Central memory CD4-positive, alpha-beta T cell (primary cell): ENCODE measurements around the gene UQCRC2.
"Not testable (repeated sequence)": the region's sequence is repeated elsewhere in the genome, so short reads cannot be mapped to it uniquely, and the experiment has no call there.

ENCODE experiments used
- DNase-seq: peaks from one replicate; pipeline ENCODE4 v3.0.0; 2022

Gene UQCRC2

GRCh38 chr16:21984062-21984461, 30.9 kb downstream of the UQCRC2 start:
- no peak for DNase-seq

GRCh38 chr16:21985524-21985923, 32.4 kb downstream of the UQCRC2 start:
- DNase-seq = no peak

- no peak for DNase-seq
These were observed 33.6 kb downstream of the UQCRC2 start for GRCh38 chr16:21986692-21987246.

- DNase-seq = no peak
These were observed 34.3 kb downstream of the UQCRC2 start for GRCh38 chr16:21987498-21987897.

- DNase-seq = no peak
These were observed 36.0 kb downstream of the UQCRC2 start for GRCh38 chr16:21989133-21989532.

GRCh38 chr16:21989751-21990150, 36.6 kb downstream of the UQCRC2 start:
- DNase-seq = no peak

- DNase-seq = no peak
These were observed 37.3 kb downstream of the UQCRC2 start for GRCh38 chr16:21990381-21990944.

GRCh38 chr16:21991621-21992020, 38.5 kb downstream of the UQCRC2 start:
- no peak for DNase-seq

GRCh38 chr16:21994856-21995465, 41.8 kb downstream of the UQCRC2 start:
- DNase-seq = no peak

GRCh38 chr16:21996923-21997696, 43.9 kb downstream of the UQCRC2 start:
- no peak for DNase-seq

- DNase-seq = no peak
These were observed 44.7 kb downstream of the UQCRC2 start for GRCh38 chr16:21997697-21998480.

GRCh38 chr16:22001591-22001990, 48.4 kb downstream of the UQCRC2 start:
- no peak for DNase-seq

- not testable (repeated sequence) for DNase-seq
These were observed 48.9 kb downstream of the UQCRC2 start for GRCh38 chr16:22002047-22002446.

- no peak for DNase-seq
These were observed 50.0 kb downstream of the UQCRC2 start for GRCh38 chr16:22003195-22003594.

GRCh38 chr16:22004341-22004740, 51.2 kb downstream of the UQCRC2 start:
- DNase-seq = no peak

- no peak for DNase-seq
These were observed 52.6 kb downstream of the UQCRC2 start for GRCh38 chr16:22005746-22006145.

GRCh38 chr16:22006636-22007035, 53.5 kb downstream of the UQCRC2 start:
- no peak for DNase-seq

- no peak for DNase-seq
These were observed 54.0 kb downstream of the UQCRC2 start for GRCh38 chr16:22007159-22007508.

- peak; percentile 55 for DNase-seq
These were observed 54.5 kb downstream of the UQCRC2 start, which contains the start of gene MOSMO for GRCh38 chr16:22007509-22008214. Gene MOSMO (plus strand): TSS chr16:22008111. CDS start chr16:22008302, 191 bp downstream.

- DNase-seq = no peak
These were observed 55.3 kb downstream of the UQCRC2 start for GRCh38 chr16:22008215-22009059.

- no peak for DNase-seq
These were observed 57.7 kb downstream of the UQCRC2 start for GRCh38 chr16:22010902-22011301.
